ENCODE measurements around the gene SMIM41.
A peak's percentile ranks its signal among the peaks of the same experiment; 100 is the strongest.

The SMIM41 gene

GRCh38 chr12:52147367-52147963, 68.0 kb downstream of the SMIM41 start:
- no peak for DNase-seq (ENCODE audit: low spot score)

DNA sequence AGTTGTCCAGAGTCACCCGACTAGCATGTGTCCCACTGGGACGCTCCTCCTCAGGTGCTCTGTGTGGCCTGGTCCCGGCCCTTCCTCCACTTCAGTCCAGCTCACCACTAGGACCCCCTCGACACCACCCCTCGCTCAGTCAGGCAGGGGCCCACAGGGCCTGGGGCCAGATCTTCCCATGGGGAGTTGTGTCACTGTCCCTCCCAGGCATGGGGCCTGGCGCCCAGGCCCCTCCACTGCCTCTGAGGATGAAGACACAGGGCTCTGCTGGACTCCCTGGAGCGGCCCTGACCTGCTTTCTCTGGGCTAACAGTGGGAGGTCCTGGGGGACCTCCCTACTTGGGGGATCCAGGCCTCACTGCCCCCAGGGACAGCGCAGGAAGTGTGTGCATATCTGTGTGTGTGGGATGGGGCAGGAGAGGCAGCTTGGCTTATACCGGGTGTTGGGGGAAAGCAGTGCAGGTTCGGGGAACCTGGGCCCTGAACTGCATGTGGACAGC, 68.5 kb downstream of the SMIM41 start:
- DNase-seq (ENCODE audit: low spot score) = no peak

- no peak for DNase-seq (ENCODE audit: low spot score)
Measured at GRCh38 chr12:52148464-52149181, 69.1 kb downstream of the SMIM41 start.

DNA sequence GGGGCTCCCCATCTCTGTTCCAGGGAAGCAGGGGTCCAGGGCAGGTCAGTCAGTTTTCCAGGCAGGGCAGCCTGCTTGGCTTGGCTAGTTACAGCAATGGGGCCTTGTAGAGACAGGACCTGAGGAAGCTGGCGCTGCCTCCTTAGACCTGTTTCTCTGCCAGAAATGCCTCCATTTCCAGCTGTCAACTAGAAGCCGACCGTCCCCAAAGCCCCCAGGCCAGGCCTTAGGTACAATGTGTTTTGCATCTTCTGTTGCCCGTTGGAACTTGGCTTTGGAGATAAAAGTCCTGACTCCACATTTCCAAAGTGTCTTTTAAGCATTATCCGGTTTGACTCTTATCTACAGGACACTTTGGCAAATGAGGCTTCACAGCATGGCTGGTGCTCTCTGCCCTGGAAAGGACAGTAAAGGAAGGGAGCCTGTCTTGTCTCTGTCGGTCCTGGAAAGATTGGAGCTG, 69.7 kb downstream of the SMIM41 start:
- no peak for DNase-seq (ENCODE audit: low spot score)

GRCh38 chr12:52149651-52150241, 70.2 kb downstream of the SMIM41 start:
- no peak for DNase-seq (ENCODE audit: low spot score)

GRCh38 chr12:52151153-52151836, 71.8 kb downstream of the SMIM41 start:
- no peak for DNase-seq (ENCODE audit: low spot score)

DNA sequence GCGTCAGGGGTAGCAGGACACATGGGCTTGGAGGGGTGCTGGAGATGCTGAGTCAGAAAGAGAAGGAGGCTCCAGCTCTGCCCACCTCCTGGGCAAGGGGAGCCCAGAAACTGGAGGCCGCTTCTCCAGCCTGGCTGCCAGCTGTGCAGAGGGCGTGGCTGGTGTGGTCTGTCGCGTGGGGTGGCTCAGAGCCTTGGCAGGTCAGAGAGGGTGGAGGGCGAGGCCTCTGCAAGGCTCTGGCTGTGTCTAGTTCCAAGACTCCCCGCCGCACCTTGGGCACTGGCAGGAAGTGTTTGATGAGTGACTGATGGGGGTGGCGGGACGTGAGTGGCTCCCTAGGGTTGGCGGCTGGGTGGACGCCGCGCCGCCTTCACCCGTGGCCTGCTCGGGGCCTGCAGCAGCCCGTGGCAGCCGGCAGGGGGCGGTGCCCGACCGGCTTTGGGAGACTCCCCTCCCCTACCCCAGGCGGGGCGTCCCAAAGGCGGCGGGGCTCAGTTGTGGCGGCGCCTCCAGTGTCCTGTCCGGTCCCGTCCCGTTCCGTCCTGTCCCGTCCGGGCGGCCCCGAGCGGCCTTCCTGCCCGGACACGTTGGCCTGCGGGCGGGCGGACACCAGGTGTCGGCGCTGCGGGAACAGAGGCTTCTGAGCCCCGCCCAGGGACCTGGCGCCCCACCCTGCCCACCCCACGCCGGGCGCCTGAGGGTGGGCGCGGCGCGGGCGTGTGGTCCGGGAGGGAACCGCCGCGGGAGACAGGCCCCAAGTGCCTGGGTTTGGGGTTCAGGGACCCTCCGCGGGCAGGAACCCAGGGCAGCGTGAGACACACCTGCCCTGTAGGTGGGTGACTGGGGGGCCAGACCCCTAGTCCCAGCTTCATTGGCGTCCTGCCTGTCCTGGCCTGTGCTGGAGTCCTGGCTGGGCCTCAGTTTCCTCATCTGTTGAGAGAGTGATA, 72.6 kb downstream of the SMIM41 start:
- peak; percentile 77 for DNase-seq (ENCODE audit: low spot score)

DNA sequence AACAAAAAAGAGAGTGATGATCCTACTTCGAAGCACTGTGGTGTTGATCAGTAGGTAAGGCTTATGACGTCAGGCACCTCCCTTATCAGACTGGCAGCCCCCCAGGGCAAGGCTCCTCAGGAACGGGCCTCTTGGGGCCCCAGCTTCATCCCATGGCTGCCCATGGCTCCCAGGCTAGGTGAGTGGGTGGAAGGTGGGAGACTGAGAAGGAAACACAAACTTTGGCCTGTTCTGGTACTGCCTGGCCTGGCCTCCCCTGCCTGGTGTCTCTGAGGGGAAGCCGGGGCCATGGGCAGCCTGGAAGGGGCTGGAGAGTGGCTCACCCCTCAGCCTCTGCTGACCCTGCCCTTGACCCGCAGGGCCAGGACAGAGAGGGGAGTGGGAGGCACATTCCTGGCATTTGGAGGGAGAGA, 73.4 kb downstream of the SMIM41 start:
- no peak for DNase-seq (ENCODE audit: low spot score)

- peak; percentile 80 for DNase-seq (ENCODE audit: low spot score)
Measured at GRCh38 chr12:52155048-52155868, 75.8 kb downstream of the SMIM41 start.

GRCh38 chr12:52156311-52156710, 76.8 kb downstream of the SMIM41 start:
- DNase-seq (ENCODE audit: low spot score) = no peak

GRCh38 chr12:52156757-52157565, 77.5 kb downstream of the SMIM41 start:
- peak; percentile 78 for DNase-seq (ENCODE audit: low spot score)

DNA sequence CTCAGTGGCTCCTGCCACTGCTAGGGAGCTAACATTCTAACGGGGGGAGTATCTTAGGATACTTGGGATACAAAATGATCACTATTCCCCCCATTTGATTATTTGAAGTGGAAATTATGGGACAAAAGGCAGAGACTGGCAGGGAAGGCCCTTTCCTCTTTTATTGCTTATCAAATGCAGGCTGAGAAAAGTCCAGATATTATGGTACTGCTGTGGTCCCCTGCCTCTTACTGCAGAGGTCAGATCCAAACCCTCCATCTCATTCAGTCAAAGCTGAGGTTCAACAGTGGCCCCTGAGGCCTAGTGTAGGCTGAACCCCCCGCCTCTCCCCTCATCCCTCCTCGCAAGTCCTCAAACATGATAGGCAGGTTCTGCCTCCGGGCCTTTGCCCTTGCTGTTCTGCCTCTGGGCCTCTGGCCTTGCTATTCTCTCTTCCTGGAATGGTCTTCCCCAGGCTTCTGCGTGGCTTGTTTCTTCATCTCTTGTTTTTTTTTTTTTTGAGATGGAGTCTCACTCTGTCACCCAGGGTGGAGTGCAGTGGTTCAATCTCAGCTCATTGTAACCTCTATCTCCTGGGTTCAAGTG, 78.2 kb downstream of the SMIM41 start:
- DNase-seq (ENCODE audit: low spot score) = no peak
